ENCODE data around the gene SPON1. TPM values are rescaled to one million over a fixed set of nuclear protein-coding genes. Genes with fewer than 3 reads are reported as not detected.

Gene SPON1
- total RNA-seq, 1 donor from 2014 or later: 76.8 TPM

- no peak for ATAC-seq
- no peak overlapping the region for H3K4me3 ChIP-seq
- intact Hi-C loops (cut with DNase I): no loop called here
These were observed 221.8 kb downstream of the SPON1 start for GRCh38 chr11:14184028-14184940.

GRCh38 chr11:14185461-14185860 is 222.9 kb downstream of the SPON1 start:
- Histone ChIP-seq H3K36me3 (no peaks in the 10 kb centered on the region), H3K4me1 (peaks cover 18% of the 10 kb centered on the region), H3K27ac (no peak overlapping the region), H3K4me3 (no peak overlapping the region), H3K27me3 (no peaks in the 10 kb centered on the region), H3K9me3 (no peaks in the 10 kb centered on the region)
- DNase-seq: no peak
- intact Hi-C loops (cut with DNase I): no loop called here
- no peak for TF ChIP-seq CTCF (IDR thresholded peaks at IDR 0.05)
- ATAC-seq: no peak

More at GRCh38 chr11:14184028-14184940, 221.8 kb downstream of the SPON1 start:
- H3K36me3 ChIP-seq: no peaks in the 10 kb centered on the region
- H3K27ac ChIP-seq: no peak overlapping the region
- no peaks in the 10 kb centered on the region for H3K27me3 ChIP-seq
- no peak for DNase-seq
- no peaks in the 10 kb centered on the region for H3K9me3 ChIP-seq
- H3K4me1 ChIP-seq: peaks cover 9% of the 10 kb centered on the region
- no peak for TF ChIP-seq CTCF (IDR thresholded peaks at IDR 0.05)

- Histone ChIP-seq H3K4me1 (peaks cover 25% of the 10 kb centered on the region), H3K36me3 (no peaks in the 10 kb centered on the region), H3K27me3 (no peaks in the 10 kb centered on the region), H3K4me3 (no peak overlapping the region), H3K9me3 (no peaks in the 10 kb centered on the region), H3K27ac (no peak overlapping the region)
- intact Hi-C loops (cut with DNase I): no loop called here
- ATAC-seq (no peak), DNase-seq (no peak)
- TF ChIP-seq CTCF (IDR thresholded peaks at IDR 0.05): no peak
These were observed 223.7 kb downstream of the SPON1 start for GRCh38 chr11:14186046-14186775.

- no peak for DNase-seq
- no peaks in the 10 kb centered on the region for H3K27me3 ChIP-seq
- ATAC-seq: peak; percentile 86
- no peak for TF ChIP-seq CTCF (IDR thresholded peaks at IDR 0.05)
- H3K4me3 ChIP-seq: no peak overlapping the region
- intact Hi-C loops (cut with DNase I): no loop called here
- H3K27ac ChIP-seq: peak overlapping the region; percentile 87
- peaks cover 35% of the 10 kb centered on the region for H3K4me1 ChIP-seq
- no peaks in the 10 kb centered on the region for H3K9me3 ChIP-seq
- no peaks in the 10 kb centered on the region for H3K36me3 ChIP-seq
These were observed 227.4 kb downstream of the SPON1 start for GRCh38 chr11:14189874-14190273.

- no peak for DNase-seq
These were observed 228.7 kb downstream of the SPON1 start for GRCh38 chr11:14190992-14191778.

More at GRCh38 chr11:14190992-14191778, 228.7 kb downstream of the SPON1 start:
- no peaks in the 10 kb centered on the region for H3K9me3 ChIP-seq
- H3K36me3 ChIP-seq: no peaks in the 10 kb centered on the region
- H3K4me3 ChIP-seq: no peak overlapping the region
- ATAC-seq: peak; percentile 79
- TF ChIP-seq CTCF (IDR thresholded peaks at IDR 0.05): no peak
- intact Hi-C loops (cut with DNase I): no loop called here
- H3K27me3 ChIP-seq: no peaks in the 10 kb centered on the region
- peaks cover 29% of the 10 kb centered on the region for H3K4me1 ChIP-seq
- peak overlapping the region; percentile 87 for H3K27ac ChIP-seq

All from upper lobe of right lung (tissue), 1 donor.